HG02763 (cell line): ENCODE data around the gene GSG1L2.

Experiments
- ATAC-seq: cut with Tn5 transposase; IDR thresholded peaks from one replicate; pipeline ENCODE4 v1.9.1; 2021; ENCODE audit warnings: mild to moderate bottlenecking, moderate library complexity; ENCODE audit not compliant: unreplicated experiment

Gene GSG1L2

DNA sequence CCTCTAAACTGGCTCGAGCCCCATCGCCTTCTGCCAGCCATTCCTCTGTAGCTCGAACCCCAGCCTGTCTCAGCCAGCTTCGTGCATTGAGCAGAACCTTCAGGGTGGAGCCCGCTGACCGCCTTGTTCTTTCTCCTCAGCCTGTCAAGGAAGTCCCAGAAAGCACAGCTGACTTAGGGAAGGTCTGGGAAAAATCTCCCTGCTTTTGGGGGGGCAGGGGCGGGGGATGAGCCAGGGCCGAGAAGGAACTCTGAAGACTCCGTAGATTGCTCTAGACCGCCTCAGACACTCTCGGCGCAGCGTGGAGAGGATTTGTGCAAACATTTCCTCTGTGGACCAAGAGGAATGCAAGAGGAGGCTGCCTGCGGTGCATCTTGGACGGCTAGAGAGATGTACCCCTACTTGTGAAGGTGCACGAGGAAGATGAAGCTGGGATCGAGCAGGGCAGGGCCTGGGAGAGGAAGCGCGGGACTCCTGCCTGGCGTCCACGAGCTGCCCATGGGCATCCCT is 3.8 kb upstream of the GSG1L2 start, which contains the start of gene GLP2R:
Gene GLP2R (plus strand): TSS at position 284 of the 510 bp plus-strand sequence. CDS start 140 bp downstream, at position 424.
- ATAC-seq: no peak

DNA sequence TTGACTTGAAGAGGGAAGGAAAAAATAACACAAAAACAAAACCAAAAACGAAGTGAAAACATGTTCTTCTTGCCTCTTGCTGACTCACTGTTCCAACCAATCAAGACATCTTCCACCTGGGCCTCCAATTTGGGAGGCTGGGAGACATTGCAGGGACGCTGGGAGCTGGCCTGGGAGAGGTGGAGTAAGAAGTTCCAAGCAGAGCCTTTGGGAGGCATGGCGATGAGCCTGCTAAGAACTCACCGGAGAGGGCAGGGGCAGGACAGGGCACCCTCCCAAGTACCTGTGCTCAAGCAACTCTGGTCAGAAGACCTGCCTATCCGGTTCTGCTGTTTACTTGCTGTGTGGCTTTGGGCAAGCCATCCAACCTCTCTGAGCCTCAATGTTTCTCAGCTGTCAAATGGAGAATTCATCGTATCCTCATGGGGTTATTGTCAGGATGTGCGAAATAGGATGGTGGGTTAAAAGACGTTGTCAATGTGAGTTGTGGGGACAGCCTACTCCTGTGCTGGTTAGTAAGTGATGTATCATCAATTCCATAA is 3.0 kb upstream of the GSG1L2 start:
- ATAC-seq: no peak

DNA sequence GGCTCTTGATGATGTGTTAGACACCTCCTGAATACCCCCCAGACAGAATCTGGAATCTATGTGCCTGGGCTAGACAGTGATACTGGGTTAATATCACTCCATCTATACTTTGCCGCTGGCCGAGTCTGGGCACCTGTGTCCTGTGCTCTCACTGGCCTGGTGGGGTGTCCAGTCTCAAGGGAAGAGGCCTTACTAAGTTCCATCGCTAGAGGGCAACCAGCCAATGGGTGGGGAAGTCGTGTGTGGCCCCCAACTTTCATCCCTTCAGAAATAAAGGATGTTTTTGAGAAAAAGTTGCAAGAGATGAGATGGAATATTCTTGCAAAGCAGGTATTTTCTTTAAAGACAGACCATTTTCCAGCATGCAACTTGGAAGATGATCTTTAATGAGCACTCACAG is 2.2 kb upstream of the GSG1L2 start:
- no peak for ATAC-seq

DNA sequence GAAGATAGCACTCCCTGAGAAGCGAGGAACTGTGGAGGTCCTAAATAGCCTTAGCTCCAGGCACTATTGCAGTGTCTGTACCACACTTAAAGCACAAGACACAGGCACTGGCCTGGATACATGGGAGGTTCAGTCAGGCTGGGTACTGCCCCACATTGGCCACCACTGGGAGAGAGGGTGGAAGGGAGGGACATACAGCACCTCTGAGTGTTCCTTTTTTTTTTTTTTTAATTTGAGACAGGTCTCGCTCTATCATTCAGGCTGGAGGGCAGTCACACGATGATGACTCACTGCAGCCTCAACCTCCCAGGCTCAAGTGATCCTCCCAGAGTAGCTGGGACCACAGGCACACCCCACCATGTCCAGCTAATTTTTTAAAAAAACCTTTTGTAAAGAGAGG is 1.4 kb downstream of the GSG1L2 start:
- no peak for ATAC-seq

DNA sequence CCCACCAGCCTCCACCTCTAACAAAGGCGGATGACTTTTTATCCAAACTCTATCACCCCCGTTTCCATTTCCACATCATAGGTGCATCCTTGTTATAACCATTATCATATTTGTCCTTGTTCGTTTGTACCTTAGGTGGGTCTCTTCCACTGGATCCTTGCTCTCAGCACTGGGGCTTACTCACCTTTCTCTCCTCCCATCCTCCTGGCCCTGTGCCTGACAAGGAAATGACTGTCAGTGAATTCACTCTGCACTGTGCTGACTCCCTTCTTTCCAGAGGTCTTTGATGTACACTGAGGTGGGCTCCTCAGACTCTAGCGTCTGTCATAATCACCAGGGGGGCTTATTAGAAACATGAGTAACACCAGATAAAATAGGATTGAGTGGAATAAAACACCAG is 3.1 kb downstream of the GSG1L2 start:
- no peak for ATAC-seq

DNA sequence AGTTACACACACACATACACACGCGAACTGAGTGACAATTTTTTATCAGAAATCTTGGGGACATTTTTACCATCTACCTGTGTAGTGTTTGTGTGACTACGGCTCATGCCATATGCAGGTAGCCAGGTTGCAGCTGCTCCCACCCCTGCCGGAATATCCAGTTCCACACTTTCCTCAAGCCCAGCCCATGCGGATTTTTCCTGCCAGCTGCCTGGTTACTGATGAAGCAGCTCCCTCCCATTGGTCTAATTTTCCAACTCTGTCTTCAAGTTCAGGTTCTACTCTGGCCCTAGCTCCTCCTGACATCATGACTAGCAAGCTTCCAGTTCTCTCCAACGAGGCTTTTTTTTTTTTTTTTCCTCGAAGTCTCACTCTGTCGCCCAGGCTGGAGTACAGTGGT is 4.8 kb downstream of the GSG1L2 start:
- ATAC-seq: no peak

DNA sequence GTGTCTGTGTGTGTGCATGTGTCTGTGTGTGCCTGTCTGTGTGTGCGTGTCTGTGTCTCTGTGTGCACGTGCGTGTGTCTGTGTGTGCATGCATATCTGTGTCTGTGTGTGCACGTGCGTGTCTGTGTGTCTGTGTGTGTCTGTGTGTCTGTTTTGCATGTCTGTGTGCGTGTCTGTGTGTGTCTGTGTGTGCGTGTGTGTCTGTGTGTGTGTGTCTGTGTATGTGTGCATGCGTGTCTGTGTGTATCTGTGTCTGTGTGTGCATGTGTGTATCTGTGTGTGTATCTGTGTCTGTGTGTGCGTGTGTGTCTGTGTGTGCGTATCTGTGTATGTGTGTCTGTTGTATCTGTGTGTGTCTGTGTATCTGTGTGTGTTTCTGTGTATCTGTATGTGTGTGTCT is 5.4 kb downstream of the GSG1L2 start:
- ATAC-seq: no peak

DNA sequence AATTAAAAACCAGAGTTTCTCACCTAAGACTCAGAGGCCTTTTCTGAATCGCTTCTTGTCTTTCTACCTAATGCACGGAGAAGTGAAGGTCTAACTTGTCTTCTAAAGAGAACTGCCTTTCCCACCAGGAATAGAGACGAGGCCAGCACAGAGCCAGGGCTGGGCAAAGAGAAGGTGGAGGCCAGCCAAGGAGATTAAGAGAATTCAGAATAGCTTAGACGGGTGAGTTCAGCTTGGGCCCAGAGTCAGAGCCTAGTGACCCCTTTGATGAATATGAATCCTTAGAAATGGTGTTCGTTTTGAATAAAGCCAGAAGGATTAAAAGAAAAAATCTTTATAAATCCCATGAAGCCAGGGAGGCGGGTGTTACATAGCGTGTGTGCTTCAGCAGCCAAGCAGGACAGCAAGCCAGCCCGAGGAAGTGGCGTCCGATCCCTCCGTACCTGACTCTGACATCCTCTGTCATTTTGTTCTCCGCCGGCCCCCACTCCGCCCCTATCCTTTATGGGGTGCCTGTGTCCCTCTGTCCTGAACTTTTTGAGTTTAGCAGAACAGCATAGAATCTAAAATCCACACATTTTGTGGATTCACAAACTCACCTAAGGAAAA is 7.4 kb downstream of the GSG1L2 start:
- ATAC-seq: no peak

DNA sequence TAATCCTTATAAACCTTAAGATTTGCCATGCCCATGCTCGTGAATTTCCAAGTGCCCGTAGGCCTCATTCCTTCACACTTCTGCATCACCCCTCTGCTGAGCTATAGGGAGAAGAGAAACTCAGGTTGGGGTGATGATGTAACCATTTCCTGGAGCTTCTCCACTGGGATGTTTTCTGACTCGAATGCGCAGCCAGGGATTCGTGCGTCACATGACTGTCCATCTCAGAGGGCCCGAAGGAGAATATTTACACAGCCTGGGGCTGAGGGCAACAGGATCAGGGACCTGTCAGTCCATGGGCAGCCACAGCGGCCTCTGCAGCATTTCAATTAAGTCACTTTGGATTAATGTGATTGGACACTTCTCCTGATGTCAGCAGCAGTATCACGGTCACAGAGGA is 8.7 kb downstream of the GSG1L2 start:
- no peak for ATAC-seq

DNA sequence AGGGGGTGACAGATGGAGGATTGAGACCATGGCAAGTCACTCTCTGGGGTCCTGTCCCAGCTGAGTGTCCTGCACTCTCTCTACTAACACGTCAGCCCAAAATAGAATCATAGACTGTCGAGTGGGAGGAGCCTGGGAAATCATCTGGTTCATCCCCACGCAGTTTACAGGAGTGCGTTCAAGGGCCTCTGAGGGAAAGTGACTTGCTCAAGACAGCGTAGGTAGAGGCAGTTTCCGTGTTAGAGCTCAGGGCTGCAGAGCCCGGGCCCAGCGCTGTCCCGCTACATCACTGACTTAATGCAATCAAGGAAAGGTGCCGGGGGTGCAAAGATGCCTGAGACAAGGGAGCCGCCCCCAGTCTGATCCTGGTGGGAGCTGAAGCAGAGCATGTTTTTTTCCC is 10.3 kb downstream of the GSG1L2 start:
- no peak for ATAC-seq

DNA sequence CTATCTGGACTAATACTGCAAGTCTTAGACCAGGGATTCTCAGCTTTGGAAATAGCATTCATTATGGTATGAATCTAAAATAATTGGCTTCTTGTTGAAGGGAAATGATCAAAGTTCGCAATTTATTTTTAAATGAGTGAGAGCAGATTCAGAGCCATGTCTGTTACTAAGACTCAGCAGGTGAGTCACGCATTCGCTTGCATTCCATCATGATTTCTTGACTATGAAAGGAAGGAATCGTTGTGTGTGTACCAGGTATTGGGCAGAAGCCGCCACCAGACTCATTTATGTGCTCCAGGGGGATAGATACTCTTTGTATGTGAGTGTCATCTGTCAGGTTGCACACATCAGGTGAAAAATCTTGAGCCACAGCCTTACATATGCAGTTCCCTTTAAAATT is 10.8 kb downstream of the GSG1L2 start:
- no peak for ATAC-seq

DNA sequence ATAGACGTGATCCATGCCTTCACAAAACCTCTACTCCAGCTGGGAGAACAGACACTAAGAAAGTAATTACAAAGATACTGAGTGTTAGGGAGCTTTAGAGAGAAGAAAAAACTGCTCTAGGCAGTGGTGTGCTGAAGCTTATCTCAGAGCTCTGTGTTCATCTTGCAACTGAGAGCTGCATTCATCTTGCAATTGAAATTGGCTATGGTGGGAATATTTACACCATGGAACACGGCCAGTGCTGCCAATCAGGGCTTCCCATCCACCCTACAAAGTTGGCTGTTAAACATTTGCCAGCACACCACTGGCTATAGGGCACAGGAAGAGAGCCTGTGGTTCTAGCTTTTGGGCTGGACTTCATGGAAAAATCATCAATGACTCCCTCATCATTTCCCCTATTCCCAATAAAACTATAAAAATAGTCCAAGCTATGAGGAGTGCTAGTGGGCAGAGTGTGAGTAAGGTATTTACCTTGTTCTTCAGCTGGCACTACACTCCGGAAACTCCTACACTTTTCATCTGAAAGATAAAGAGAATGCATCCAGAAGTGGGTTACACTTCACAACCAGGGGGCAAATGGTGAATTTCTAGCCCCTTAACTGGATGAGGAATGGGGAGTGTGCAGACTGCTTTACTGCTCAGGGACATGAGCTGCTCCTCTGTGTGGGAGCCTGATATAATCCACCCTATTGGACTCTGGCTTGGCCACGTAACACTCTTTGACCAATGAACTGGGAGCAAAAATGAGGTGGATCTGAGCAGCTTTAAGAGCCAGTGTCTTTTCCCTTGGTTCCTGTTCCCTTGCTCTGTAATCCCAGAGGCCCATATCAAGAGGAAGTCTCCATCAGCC is 11.6 kb downstream of the GSG1L2 start:
- ATAC-seq: no peak

DNA sequence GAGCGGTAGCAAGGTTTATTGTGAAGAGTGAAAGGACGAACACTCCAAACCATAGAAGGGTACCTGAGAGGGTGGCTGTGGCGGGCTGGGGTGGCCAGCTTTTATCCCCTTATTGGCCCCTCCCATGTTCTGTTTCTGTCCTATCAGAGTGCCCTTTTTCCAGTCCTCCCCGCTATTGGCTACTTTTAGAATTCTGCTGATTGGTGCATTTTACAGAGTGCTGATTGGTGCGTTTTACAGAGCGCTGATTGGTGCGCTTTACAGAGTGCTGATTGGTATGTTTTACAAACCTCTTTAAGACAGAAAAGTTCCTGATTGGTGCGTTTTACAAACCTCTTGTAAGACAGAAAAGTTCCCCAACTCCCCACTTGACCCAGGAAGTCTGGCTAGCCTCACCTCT is 12.5 kb downstream of the GSG1L2 start:
- ATAC-seq: no peak

DNA sequence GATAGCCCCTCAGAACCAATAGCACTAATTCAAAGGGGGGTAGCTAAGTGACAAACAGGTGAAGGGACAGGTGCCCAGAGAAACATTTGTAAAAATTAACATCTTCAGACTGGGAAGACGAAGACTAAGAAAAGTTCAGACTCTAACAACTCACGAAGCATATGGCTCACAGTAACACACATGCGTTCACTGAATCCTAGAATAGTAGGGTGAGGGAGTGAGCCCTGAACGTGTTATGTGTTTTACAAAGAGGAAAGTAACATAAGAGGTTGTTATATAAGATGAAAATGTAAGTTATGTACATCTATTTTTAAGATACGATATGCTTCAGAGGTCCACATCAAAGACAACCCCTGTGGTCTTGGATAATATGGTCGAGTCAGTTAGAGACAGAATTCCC is 15.2 kb downstream of the GSG1L2 start:
- ATAC-seq: no peak

DNA sequence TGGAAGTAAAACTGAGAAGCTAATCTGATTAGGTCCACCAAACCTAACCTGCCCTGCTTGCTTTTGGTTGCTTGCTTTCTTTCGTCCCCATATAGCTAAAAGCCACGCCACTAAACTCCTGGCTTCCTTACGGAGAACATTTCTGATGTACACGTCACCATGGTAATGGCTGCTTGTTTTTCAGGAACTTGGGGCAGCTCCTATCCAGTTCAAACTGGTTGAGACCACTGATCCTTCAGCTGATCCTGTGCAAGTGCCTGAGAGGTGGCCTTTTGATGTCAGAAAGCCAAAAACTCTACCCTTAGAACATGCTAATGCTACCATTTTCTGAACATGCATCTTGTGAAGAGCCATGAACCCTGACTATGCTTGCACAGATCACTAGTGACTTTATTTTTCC is 16.1 kb downstream of the GSG1L2 start:
- ATAC-seq: no peak

DNA sequence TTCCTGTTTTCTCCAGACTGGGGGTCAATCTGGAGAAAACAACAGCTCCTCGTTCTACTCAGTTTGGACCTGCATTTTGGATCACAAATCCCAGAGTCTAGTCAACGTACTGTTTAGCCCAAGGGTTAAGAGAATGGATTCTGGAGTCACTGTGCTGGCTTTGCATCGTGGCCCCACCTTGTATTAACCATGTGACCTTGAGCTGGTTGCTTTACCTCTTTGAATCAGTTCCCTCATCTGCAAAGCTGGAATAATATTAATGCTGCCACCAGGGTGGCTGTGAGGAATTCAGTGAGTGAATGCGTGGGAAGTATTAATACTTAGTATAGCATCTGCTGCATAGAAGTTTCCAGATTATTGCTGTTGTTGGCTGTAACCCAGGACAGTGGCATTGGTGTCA is 19.2 kb downstream of the GSG1L2 start:
- ATAC-seq: no peak

DNA sequence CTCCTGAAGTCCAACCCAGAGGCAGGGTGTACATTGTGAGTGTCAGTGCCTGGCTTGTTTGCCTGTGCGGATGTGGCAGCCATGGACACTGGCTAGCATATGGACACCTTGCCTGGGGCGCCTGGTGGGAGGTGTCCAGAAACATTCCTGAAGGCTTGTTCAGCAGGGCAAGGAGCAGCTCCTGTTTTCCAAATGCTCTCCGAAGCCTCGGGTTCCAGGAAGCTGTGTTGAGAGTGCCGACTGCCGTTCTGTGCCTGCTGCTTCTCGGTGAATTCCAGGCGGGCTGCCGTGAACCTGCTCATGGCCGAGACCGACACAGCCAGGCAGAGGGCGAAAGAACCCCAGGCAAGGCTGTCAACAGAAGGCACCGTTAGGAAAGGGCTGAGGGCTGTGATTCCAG is 19.6 kb downstream of the GSG1L2 start:
- no peak for ATAC-seq

DNA sequence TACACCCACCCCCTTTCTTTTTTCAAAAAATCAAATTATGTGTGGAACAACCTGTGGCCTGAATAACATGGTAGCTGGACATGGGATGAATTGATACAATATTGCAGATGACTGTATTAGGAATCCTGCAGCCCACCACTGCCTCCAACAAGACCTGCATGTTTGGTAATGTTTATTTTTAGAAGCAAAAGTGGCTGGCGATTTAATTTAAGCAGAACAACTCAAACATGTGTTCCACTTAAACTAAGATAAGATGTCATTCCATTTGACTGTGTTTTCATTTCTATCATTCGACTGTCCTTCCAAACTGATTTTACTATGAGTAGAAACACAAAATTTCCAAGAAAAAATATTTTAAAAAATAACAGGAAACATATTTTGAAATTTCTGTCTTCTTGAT is 20.4 kb downstream of the GSG1L2 start:
- no peak for ATAC-seq

DNA sequence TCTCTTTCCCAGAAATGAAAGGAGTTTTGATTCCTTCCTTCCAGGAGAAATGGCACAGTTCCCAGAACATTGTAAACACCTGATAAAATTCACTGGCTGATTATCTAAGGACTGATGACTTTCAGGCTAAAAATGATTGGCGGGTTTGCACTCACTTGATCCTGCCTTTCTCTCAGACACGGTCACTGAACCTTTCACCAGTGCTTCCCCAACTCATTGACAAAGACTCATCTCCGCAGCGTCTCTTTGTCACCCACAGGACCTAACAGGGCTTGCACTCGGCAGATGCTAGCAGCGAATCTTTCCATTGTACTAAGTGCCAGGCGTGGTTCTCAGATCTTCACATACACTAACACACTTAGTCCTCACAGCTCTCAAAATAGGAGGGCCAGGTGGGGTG is 23.2 kb downstream of the GSG1L2 start:
- no peak for ATAC-seq

DNA sequence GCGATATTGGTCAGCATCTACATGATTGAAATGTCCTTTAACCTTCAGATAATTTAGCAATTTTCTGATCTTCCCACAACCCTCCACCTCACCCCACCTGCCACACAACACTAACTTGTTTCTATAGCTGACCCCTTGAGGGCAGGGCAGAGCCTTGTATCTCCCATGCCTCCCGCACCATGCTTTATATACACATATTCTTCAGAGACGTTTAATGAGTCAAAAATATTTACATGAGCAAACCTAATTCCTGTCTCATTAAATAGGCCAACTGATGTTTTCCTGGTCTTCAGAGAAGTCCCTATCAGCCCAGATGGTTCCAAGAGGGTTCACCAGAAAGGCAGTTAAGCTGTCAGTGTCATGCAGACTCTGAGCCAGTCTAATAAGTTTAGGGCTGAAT is 23.9 kb downstream of the GSG1L2 start:
- no peak for ATAC-seq

DNA sequence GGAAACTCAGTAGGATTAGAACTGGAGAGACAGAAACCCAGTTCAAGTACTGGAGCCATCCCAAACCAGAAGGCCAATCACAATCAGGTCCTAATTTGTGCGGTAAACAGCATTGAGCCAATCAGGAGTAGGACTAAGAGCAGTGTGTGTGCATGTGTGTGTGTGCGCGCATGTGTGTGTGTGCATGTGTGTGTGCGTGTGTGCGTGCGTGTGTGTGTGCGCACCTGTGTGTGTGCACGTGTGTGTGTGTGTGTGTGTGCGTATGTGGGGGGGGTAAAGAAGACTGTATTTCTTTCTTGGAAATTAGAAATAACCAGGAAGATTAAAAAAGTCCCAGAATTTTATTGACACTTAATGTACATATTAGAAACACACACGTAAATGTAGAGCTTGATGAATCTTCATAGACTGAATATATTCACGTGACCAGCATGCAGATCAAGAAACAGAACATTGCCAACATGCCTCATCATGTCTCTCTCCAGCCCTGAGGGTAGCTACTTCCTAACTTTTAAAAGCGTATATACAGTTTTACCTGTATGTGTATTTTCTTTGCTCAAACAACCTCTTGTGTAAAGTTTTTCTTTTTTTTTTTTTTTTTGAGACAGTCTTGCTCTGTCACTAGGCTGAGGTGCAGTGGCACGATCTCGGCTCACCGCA is 29.6 kb downstream of the GSG1L2 start:
- no peak for ATAC-seq
